PC-3 (cell line): ENCODE results near the gene ARHGAP25. TPM values are rescaled to one million over a fixed set of nuclear protein-coding genes. Genes with fewer than 3 reads are reported as not detected.

ENCODE experiments used
- ATAC-seq: fragments of 200-7000 bp; cut with Tn5 transposase; 2 replicates; pipeline ENCODE4 v1.9.1; 2020; ENCODE audit warnings: mild to moderate bottlenecking, moderate library complexity
- BruUV-seq: library from RNA; stranded (reverse); fragments of 400-500 nt; replicated peaks from 2 replicates; lab custom pipeline; 2021; lab: Mats Ljungman, UMichigan
- CTCF ChIA-PET: fragments of 300-600 bp; sonication (Branson Sonifier 250); formaldehyde crosslinking; loops from one replicate; lab custom pipeline; 2022; ENCODE audit warnings: antibody characterized with exemption; lab: Charles Lee
- POLR2A ChIA-PET: fragments of 300-600 bp; sonication (Branson Sonifier 250); formaldehyde crosslinking; loops from one replicate; lab custom pipeline; 2022; ENCODE audit warnings: antibody characterized with exemption; ENCODE audit not compliant: unreplicated experiment; lab: Charles Lee
- DNase-seq: peaks from one replicate; pipeline ENCODE4 v3.0.0-alpha.2; 2015
- H2AFZ ChIP-seq: fragments of 300-600 bp; sonication (generic); 2 replicates; pipeline ENCODE4 v1.6.0; 2016; ENCODE audit warnings: antibody characterized with exemption, low read length
- H3F3A ChIP-seq: fragments of 300-600 bp; sonication (generic); one replicate; pipeline ENCODE4 v1.6.0; 2017; ENCODE audit warnings: antibody characterized with exemption, low read length, control low read depth, mild to moderate bottlenecking; ENCODE audit not compliant: unreplicated experiment
- H3K27ac ChIP-seq: fragments of 300-600 bp; sonication (generic); 2 replicates; pipeline ENCODE4 v1.5.1; 2016; ENCODE audit warnings: mild to moderate bottlenecking, low read length
- H3K27me3 ChIP-seq: fragments of 300-600 bp; sonication (generic); 2 replicates; pipeline ENCODE4 v1.6.1; 2016; ENCODE audit warnings: low read length, mixed read lengths
- H3K36me3 ChIP-seq: fragments of 300-600 bp; sonication (generic); 2 replicates; pipeline ENCODE4 v1.6.1; 2016; ENCODE audit warnings: low read depth, mixed run types, low read length, mixed read lengths
- H3K4me1 ChIP-seq: fragments of 300-600 bp; sonication (generic); 2 replicates; pipeline ENCODE4 v1.5.1; 2016; ENCODE audit warnings: low read length; ENCODE audit not compliant: insufficient read depth
- H3K4me2 ChIP-seq: fragments of 300-600 bp; sonication (generic); 2 replicates; pipeline ENCODE4 v1.6.0; 2016; ENCODE audit warnings: low read length
- H3K4me3 ChIP-seq: fragments of 300-600 bp; sonication (generic); 2 replicates; pipeline ENCODE4 v1.5.1; 2016; ENCODE audit warnings: mild to moderate bottlenecking, low read length, mixed read lengths
- H3K79me2 ChIP-seq: fragments of 300-600 bp; sonication (generic); 2 replicates; pipeline ENCODE4 v1.6.1; 2017; ENCODE audit warnings: low read length, mixed read lengths
- H3K9ac ChIP-seq: fragments of 300-600 bp; sonication (generic); 2 replicates; pipeline ENCODE4 v1.6.0; 2016; ENCODE audit warnings: mild to moderate bottlenecking, low read length
- H3K9me2 ChIP-seq: fragments of 300-600 bp; sonication (generic); replicated peaks from 2 replicates; pipeline ENCODE4 v1.6.1; 2016; ENCODE audit warnings: mixed run types, low read length, mixed read lengths
- H3K9me3 ChIP-seq: fragments of 300-600 bp; sonication (generic); 2 replicates; pipeline ENCODE4 v1.6.1; 2016; ENCODE audit warnings: low read length, mixed read lengths
- H4K20me1 ChIP-seq: fragments of 300-600 bp; sonication (generic); 2 replicates; pipeline ENCODE4 v1.6.1; 2016; ENCODE audit warnings: low read length, mixed read lengths
- EZH2 ChIP-seq: fragments of 300-600 bp; sonication (generic); IDR thresholded peaks from one replicate; pipeline ENCODE4 v1.6.1; 2017; ENCODE audit warnings: antibody characterized with exemption, mild to moderate bottlenecking, low read length; ENCODE audit not compliant: unreplicated experiment
- EZH2phosphoT487 ChIP-seq: fragments of 300-600 bp; sonication (generic); IDR thresholded peaks from 2 replicates; pipeline ENCODE4 v1.6.1; 2018; ENCODE audit warnings: mild to moderate bottlenecking, antibody characterized with exemption, low read length, borderline replicate concordance
- intact Hi-C: fragments of 100-400 bp; cut with micrococcal nuclease; formaldehyde crosslinking; loops from 2 replicates; pipeline ENCODE4 v1.9.0; 2023
- total RNA-seq: library from RNA; depleted of rRNA; stranded (reverse); fragments of >200 nt; gene quantifications from 2 replicates; pipeline ENCODE4 v1.2.3, GENCODE V29; 2014
- TF ChIP-seq, protein P1 (sequence below): fragments of 300-600 bp; sonication (generic); conservative IDR thresholded peaks from 2 replicates; pipeline ENCODE4 v1.5.1; 2017; ENCODE audit warnings: antibody characterized with exemption, low read depth, mild to moderate bottlenecking, low read length

The ARHGAP25 gene
- total RNA-seq, 1 experiment from 2014 or later: not detected

DNA sequence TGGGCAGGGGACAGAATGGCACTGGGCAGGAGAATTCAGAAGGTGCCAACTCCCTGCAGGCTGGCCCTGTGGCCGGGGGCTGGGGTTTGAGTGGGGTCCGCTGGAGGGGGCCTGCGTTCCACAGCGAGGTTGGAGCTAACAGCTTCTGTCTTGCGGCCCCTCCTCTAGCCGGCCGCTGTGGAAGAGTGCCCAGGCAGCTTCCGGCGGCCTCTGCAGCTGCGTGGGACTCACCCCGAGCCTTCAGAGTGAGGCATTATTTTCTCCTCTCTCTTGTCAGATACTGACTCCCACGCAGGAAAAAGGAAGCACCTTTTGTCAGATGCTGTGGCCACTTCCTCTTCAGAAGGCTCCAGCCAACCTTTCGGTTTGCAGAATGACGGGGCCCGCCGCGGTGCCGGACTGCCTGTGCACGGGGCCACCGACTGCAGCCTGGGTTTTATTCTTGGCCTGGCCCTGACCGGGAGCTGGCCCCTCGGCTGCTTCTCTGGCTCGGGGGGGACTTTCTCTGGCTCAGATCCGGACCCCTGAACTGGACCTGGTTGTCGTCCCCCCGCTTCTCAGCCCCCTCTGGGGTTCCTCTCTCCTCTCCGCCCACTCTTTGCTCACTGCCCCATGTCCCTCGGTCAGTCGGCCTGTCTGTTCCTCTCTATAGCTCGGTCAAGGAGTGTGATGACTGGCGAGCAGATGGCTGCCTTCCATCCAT is 40.1 kb downstream of the ARHGAP25 start:
- POLR2A ChIA-PET: no interaction called here
- no peak overlapping the region for H3K27ac ChIP-seq
- no peak overlapping the region for H2AFZ ChIP-seq
- H3K4me1 ChIP-seq: no peaks in the 10 kb centered on the region
- H3F3A ChIP-seq: no peaks in the 10 kb centered on the region
- ATAC-seq (no peak), DNase-seq (no peak)
- H4K20me1 ChIP-seq: no peaks in the 10 kb centered on the region
- H3K4me2 ChIP-seq: no peak overlapping the region
- TF ChIP-seq EZH2 (no peak), EZH2phosphoT487 (no peak)
- TF ChIP-seq, protein P1, sequence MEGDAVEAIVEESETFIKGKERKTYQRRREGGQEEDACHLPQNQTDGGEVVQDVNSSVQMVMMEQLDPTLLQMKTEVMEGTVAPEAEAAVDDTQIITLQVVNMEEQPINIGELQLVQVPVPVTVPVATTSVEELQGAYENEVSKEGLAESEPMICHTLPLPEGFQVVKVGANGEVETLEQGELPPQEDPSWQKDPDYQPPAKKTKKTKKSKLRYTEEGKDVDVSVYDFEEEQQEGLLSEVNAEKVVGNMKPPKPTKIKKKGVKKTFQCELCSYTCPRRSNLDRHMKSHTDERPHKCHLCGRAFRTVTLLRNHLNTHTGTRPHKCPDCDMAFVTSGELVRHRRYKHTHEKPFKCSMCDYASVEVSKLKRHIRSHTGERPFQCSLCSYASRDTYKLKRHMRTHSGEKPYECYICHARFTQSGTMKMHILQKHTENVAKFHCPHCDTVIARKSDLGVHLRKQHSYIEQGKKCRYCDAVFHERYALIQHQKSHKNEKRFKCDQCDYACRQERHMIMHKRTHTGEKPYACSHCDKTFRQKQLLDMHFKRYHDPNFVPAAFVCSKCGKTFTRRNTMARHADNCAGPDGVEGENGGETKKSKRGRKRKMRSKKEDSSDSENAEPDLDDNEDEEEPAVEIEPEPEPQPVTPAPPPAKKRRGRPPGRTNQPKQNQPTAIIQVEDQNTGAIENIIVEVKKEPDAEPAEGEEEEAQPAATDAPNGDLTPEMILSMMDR: no peak
- peaks cover 17% of the 10 kb centered on the region; the same call in 1 of the 2 replicates for H3K27me3 ChIP-seq
- CTCF ChIA-PET: no interaction called here
- H3K4me3 ChIP-seq: no peak overlapping the region
- no peaks in the 10 kb centered on the region for H3K9me3 ChIP-seq
- no peak overlapping the region for H3K9ac ChIP-seq
- intact Hi-C loops: no loop called here
- BruUV-seq: no TSS peak
- no peaks in the 10 kb centered on the region for H3K79me2 ChIP-seq
- H3K9me2 ChIP-seq: no peaks in the 10 kb centered on the region
- H3K36me3 ChIP-seq: no peaks in the 10 kb centered on the region

DNA sequence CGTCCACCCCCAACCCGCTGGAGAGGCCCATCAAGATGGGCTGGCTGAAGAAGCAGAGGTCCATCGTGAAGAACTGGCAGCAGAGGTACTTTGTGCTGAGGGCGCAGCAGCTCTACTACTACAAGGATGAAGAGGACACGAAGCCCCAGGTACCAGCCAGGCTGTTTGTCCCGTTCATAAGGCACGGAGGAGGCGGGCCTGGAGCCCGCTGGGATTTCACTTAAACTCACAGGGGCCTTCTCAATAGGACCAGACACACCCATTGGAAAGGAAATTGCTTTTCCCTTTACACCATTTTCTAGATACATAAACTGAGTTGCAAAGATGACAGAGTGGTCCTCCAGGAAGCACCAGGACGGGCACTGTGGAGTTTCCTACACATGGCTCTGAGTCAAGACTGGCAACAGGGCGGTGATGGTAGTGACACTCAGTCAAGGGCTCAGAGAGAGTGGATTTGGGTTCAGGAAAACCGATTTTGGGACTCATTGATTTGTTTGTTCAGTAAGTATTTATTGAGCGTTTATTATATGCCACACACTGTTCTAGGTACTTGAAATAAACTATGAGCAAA is 40.7 kb downstream of the ARHGAP25 start:
- Histone ChIP-seq H3K27ac (no peak overlapping the region), H3K9me3 (no peaks in the 10 kb centered on the region), H3K4me2 (no peak overlapping the region), H3K36me3 (no peaks in the 10 kb centered on the region), H3K27me3 (peaks cover 22% of the 10 kb centered on the region; the same call in 1 of the 2 replicates), H2AFZ (no peak overlapping the region), H3K79me2 (no peaks in the 10 kb centered on the region), H3K4me3 (no peak overlapping the region), H4K20me1 (no peaks in the 10 kb centered on the region), H3F3A (no peaks in the 10 kb centered on the region), H3K4me1 (no peaks in the 10 kb centered on the region), H3K9ac (no peak overlapping the region), H3K9me2 (no peaks in the 10 kb centered on the region)
- DNase-seq (no peak), ATAC-seq (no peak)
- no peak for TF ChIP-seq EZH2phosphoT487
- TF ChIP-seq, protein P1: no peak
- TF ChIP-seq EZH2: no peak
- CTCF ChIA-PET: no interaction called here
- POLR2A ChIA-PET: no interaction called here
- no TSS peak for BruUV-seq
- intact Hi-C loops: no loop called here

DNA sequence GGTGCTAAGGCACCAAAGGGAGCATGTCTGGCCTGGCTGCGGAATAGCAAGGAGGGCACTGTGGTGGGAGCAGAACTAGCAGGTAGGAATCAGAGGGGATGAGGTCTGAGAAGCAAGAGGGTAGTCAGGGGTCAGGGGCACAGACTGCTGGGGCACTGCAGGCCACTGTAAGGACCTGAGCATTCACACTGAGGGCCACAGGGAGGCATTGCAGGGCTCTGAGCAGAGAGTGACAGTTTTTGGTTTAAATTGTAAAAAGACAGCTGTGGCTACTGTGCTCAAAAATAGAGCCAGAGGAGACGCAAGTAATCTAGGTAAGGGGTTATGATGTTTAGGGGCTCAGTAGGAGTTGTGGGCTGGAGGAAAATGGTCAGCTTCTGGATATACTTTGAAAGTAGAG is 41.5 kb downstream of the ARHGAP25 start:
- CTCF ChIA-PET: no interaction called here
- no peak for ATAC-seq

More for the DNA sequence above, 41.5 kb downstream of the ARHGAP25 start:
- H3K27me3 ChIP-seq: peaks cover 22% of the 10 kb centered on the region; the same call in 1 of the 2 replicates
- H3K9ac ChIP-seq: no peak overlapping the region
- POLR2A ChIA-PET: no interaction called here
- DNase-seq: no peak
- no peaks in the 10 kb centered on the region for H3F3A ChIP-seq
- no peak overlapping the region for H3K4me3 ChIP-seq
- H3K27ac ChIP-seq: no peak overlapping the region
- H4K20me1 ChIP-seq: no peaks in the 10 kb centered on the region
- no peaks in the 10 kb centered on the region for H3K79me2 ChIP-seq
- H3K36me3 ChIP-seq: no peaks in the 10 kb centered on the region
- H3K4me2 ChIP-seq: no peak overlapping the region
- no peak for TF ChIP-seq EZH2phosphoT487
- TF ChIP-seq EZH2: no peak
- TF ChIP-seq, protein P1: no peak
- H3K9me2 ChIP-seq: no peaks in the 10 kb centered on the region
- H2AFZ ChIP-seq: no peak overlapping the region
- no peaks in the 10 kb centered on the region for H3K9me3 ChIP-seq
- intact Hi-C loops: no loop called here
- BruUV-seq: no TSS peak
- no peaks in the 10 kb centered on the region for H3K4me1 ChIP-seq
